Esophagus muscularis mucosa (tissue), 4 donors: Measurements from ENCODE around the gene KRTAP4-5. TPM values are rescaled to one million over a fixed set of nuclear protein-coding genes. Genes with fewer than 3 reads are reported as not detected.
"Not testable (repeated sequence)": the region's sequence is repeated elsewhere in the genome, so short reads cannot be mapped to it uniquely, and the experiment has no call there.

Experiments used
- DNase-seq: peaks from one replicate; pipeline ENCODE4 v3.0.0-alpha.2; 2017; ENCODE audit errors: extremely low spot score
- H3K27ac ChIP-seq, 4 donors: fragments of 200-600 bp; sonication (generic); replicated peaks in 1 of 4; 1 replicate in 3 of 4; 2 replicates in 1 of 4; pipeline ENCODE4 v1.5.1; 2016 to 2019; ENCODE audit warnings: mild to moderate bottlenecking in 1 of 4
- H3K27me3 ChIP-seq, 4 donors: fragments of 200-600 bp; sonication (generic); one replicate each; pipeline versions ENCODE4 v1.5.1 to v1.6.0; 2016 to 2019
- H3K36me3 ChIP-seq, 4 donors: fragments of 200-600 bp; sonication (generic); one replicate each; pipeline ENCODE4 v1.5.1; 2016 to 2019
- H3K4me1 ChIP-seq, 4 donors: fragments of 200-600 bp; sonication (generic); one replicate each; pipeline ENCODE4 v1.5.1; 2016 to 2019
- H3K4me3 ChIP-seq, 4 donors: fragments of 200-600 bp; sonication (generic); 1 replicate in 2 of 4; 2 replicates in 2 of 4; pipeline ENCODE4 v1.5.1; 2016 to 2019; ENCODE audit warnings: mild to moderate bottlenecking in 4 of 4, moderate library complexity in 1 of 4
- H3K9me3 ChIP-seq, 4 donors: fragments of 200-600 bp; sonication (generic); 1 replicate in 3 of 4; 2 replicates in 1 of 4; pipeline ENCODE4 v1.5.1; 2016 to 2019
- CTCF ChIP-seq, 3 experiments: fragments of 200-600 bp in 2 of 3; fragments of 450-650 bp in 1 of 3; sonication (generic) in 2 of 3; IDR thresholded peaks; one replicate each; pipeline ENCODE4 v1.5.1; 2017 to 2019; ENCODE audit warnings: antibody characterized with exemption in 3 of 3, mild to moderate bottlenecking in 2 of 3, moderate library complexity in 1 of 3
- EP300 ChIP-seq: sonication (generic); formaldehyde crosslinking; IDR thresholded peaks from one replicate; pipeline ENCODE4 v1.6.1; 2017; ENCODE audit warnings: antibody characterized with exemption
- POLR2A ChIP-seq: fragments of 450-650 bp; IDR thresholded peaks from one replicate; pipeline ENCODE4 v1.6.1; 2017; ENCODE audit warnings: antibody characterized with exemption, moderate library complexity, mild to moderate bottlenecking, low read depth
- POLR2AphosphoS5 ChIP-seq, 2 donors: sonication (generic); formaldehyde crosslinking; IDR thresholded peaks; one replicate each; pipeline ENCODE4 v1.6.1; 2017; ENCODE audit warnings: antibody characterized with exemption in 2 of 2
- WGBS: methylation state at CpG from one replicate; pipeline ENCODE4 v1.1.5; 2018; 5-methylcytosine and 5-hydroxymethylcytosine counted together
- intact Hi-C: fragments of 100-400 bp; cut with DNase I; formaldehyde crosslinking; loops from one replicate; pipeline ENCODE4 v1.15.1; 2023
- total RNA-seq, 4 donors: library from RNA; depleted of rRNA; stranded (reverse); fragments of >200 nt; gene quantifications; one replicate each; pipeline versions ENCODE4 v1.1.0 to v1.2.1, GENCODE V29; 2016

Gene KRTAP4-5
- total RNA-seq, 4 donors from 2014 or later = not detected

- Histone ChIP-seq H3K27ac (no peak overlapping the region), H3K36me3 (no peaks in the 10 kb centered on the region), H3K4me1 (no peaks in the 10 kb centered on the region), H3K4me3 (no peak overlapping the region), H3K27me3 (peaks cover 0 to 9% (median 0%) of the 10 kb centered on the region in 4 donors), H3K9me3 (no peaks in the 10 kb centered on the region)
- intact Hi-C loops = no loop called here
- DNase-seq = no peak
- TF ChIP-seq POLR2A = no peak
- TF ChIP-seq EP300 = no peak
- no peak for TF ChIP-seq CTCF (IDR thresholded peaks at IDR 0.05)
- no peak for TF ChIP-seq POLR2AphosphoS5 (IDR thresholded peaks at IDR 0.05)
- 85% methylated on average over 3 of the region's 3 CpGs for WGBS
Measured at GRCh38 chr17:41126412-41126811, 23.2 kb downstream of the KRTAP4-5 start.

- Histone ChIP-seq H3K27me3 (peaks cover 0 to 9% (median 0%) of the 10 kb centered on the region in 4 donors), H3K9me3 (no peaks in the 10 kb centered on the region), H3K4me1 (no peaks in the 10 kb centered on the region), H3K36me3 (no peaks in the 10 kb centered on the region), H3K27ac (no peak overlapping the region), H3K4me3 (no peak overlapping the region)
- WGBS = 89% methylated on average over 2 of the region's 2 CpGs
- TF ChIP-seq CTCF (IDR thresholded peaks at IDR 0.05) (no peak), EP300 (no peak), POLR2A (no peak), POLR2AphosphoS5 (IDR thresholded peaks at IDR 0.05) (no peak)
- no peak for DNase-seq
- intact Hi-C loops = no loop called here
Measured at GRCh38 chr17:41125064-41125463, 24.6 kb downstream of the KRTAP4-5 start.

GRCh38 chr17:41123991-41124371 is 25.6 kb downstream of the KRTAP4-5 start, which contains the start of gene KRTAP4-12:
Gene KRTAP4-12 (minus strand): TSS chr17:41124182. CDS start chr17:41124122, 60 bp downstream.
- intact Hi-C loops = not testable (repeated sequence)

GRCh38 chr17:41123292-41123990 is 26.2 kb downstream of the KRTAP4-5 start:
- H3K27me3 ChIP-seq, H3K36me3 ChIP-seq, H3K4me1 ChIP-seq, intact Hi-C loops, DNase-seq, H3K27ac ChIP-seq, H3K9me3 ChIP-seq, H3K4me3 ChIP-seq: not testable (repeated sequence)
- WGBS = 69% methylated on average over 8 of the region's 12 CpGs

More at GRCh38 chr17:41123991-41124371, 25.6 kb downstream of the KRTAP4-5 start, which contains the start of gene KRTAP4-12:
- H3K9me3 ChIP-seq, H3K4me3 ChIP-seq, H3K27ac ChIP-seq, H3K4me1 ChIP-seq, DNase-seq, H3K36me3 ChIP-seq, H3K27me3 ChIP-seq: not testable (repeated sequence)
- WGBS = 82% methylated on average over 2 of the region's 3 CpGs

GRCh38 chr17:41121742-41122141 is 27.9 kb downstream of the KRTAP4-5 start:
- Histone ChIP-seq H3K4me3 (no peak overlapping the region), H3K9me3 (no peaks in the 10 kb centered on the region), H3K36me3 (no peaks in the 10 kb centered on the region), H3K27ac (no peak overlapping the region), H3K27me3 (peaks cover 0 to 18% (median 0%) of the 10 kb centered on the region in 4 donors), H3K4me1 (no peaks in the 10 kb centered on the region)
- intact Hi-C loops = no loop called here
- TF ChIP-seq EP300 (no peak), POLR2AphosphoS5 (IDR thresholded peaks at IDR 0.05) (no peak), POLR2A (no peak), CTCF (IDR thresholded peaks at IDR 0.05) (no peak)
- 89% methylated on average over 2 of the region's 2 CpGs for WGBS
- no peak for DNase-seq

- DNase-seq, H3K4me3 ChIP-seq, H3K27ac ChIP-seq, H3K36me3 ChIP-seq, H3K9me3 ChIP-seq, intact Hi-C loops, H3K4me1 ChIP-seq: not testable (repeated sequence)
- H3K27me3 ChIP-seq = peaks cover 0 to 33% (median 0%) of the 10 kb centered on the region in 4 donors
- WGBS = 62% methylated on average over 11 of the region's 11 CpGs
Measured at GRCh38 chr17:41119696-41120690, 29.6 kb downstream of the KRTAP4-5 start.
